ENCODE measurements around the gene KLLN. TPM values are rescaled to one million over a fixed set of nuclear protein-coding genes. Genes with fewer than 3 reads are reported as not detected.

The KLLN gene
- total RNA-seq, 3 donors from 2014 or later (not counting 1 experiment from before 2014, with no cell fraction given): 0.68 to 0.73 (median 0.70) TPM

- DNase-seq (no peak), ATAC-seq (no peak)
- Mint-ChIP-seq H3K4me3 (no peak overlapping the region), H3K27ac (no peak overlapping the region), H3K27me3 (ENCODE audit: low read depth in 2 of 2) (no peaks in the 10 kb centered on the region), H3K4me1 (no peaks in the 10 kb centered on the region), H3K36me3 (no peaks in the 10 kb centered on the region), H3K9me3 (no peaks in the 10 kb centered on the region)
- no peak overlapping the region for H3K4me3 ChIP-seq (ENCODE audit: low read length)
- H3K27me3 ChIP-seq (ENCODE audit: control insufficient read depth, insufficient read depth, low read length): no peaks in the 10 kb centered on the region
- intact Hi-C loops (cut with micrococcal nuclease): no loop called here
- H3K36me3 ChIP-seq (ENCODE audit: control insufficient read depth, insufficient read depth, low read length): no peaks in the 10 kb centered on the region
- H3K9me3 ChIP-seq (ENCODE audit: control insufficient read depth, insufficient read depth, low read length): no peaks in the 10 kb centered on the region
- TF ChIP-seq CTCF (IDR thresholded peaks at IDR 0.05): no peak
- no peaks in the 10 kb centered on the region for H3K4me1 ChIP-seq (ENCODE audit: control insufficient read depth, insufficient read depth, low read length)
- no peak overlapping the region for H3K27ac ChIP-seq (ENCODE audit: low read length)
Measured at GRCh38 chr10:87842776-87843497, 20.4 kb downstream of the KLLN start.

GRCh38 chr10:87842220-87842641 lies 21.1 kb downstream of the KLLN start:
- Mint-ChIP-seq H3K4me3 (no peak overlapping the region), H3K9me3 (no peaks in the 10 kb centered on the region), H3K36me3 (no peaks in the 10 kb centered on the region), H3K4me1 (no peaks in the 10 kb centered on the region), H3K27ac (no peak overlapping the region), H3K27me3 (ENCODE audit: low read depth in 2 of 2) (peaks cover 0 to 4% of the 10 kb centered on the region in 2 donors)
- Histone ChIP-seq H3K4me3 (ENCODE audit: low read length) (no peak overlapping the region), H3K27ac (ENCODE audit: low read length) (no peak overlapping the region), H3K4me1 (ENCODE audit: control insufficient read depth, insufficient read depth, low read length) (no peaks in the 10 kb centered on the region), H3K36me3 (ENCODE audit: control insufficient read depth, insufficient read depth, low read length) (no peaks in the 10 kb centered on the region), H3K27me3 (ENCODE audit: control insufficient read depth, insufficient read depth, low read length) (no peaks in the 10 kb centered on the region), H3K9me3 (ENCODE audit: control insufficient read depth, insufficient read depth, low read length) (no peaks in the 10 kb centered on the region)
- no peak for ATAC-seq
- intact Hi-C loops (cut with micrococcal nuclease): no loop called here
- DNase-seq: no peak
- 100% methylated on average over 1 of the region's 1 CpG for WGBS (ENCODE audit: insufficient coverage)
- TF ChIP-seq CTCF (IDR thresholded peaks at IDR 0.05): no peak

GRCh38 chr10:87841186-87841585 lies 22.1 kb downstream of the KLLN start:
- Histone ChIP-seq H3K27ac (ENCODE audit: low read length) (no peak overlapping the region), H3K9me3 (ENCODE audit: control insufficient read depth, insufficient read depth, low read length) (no peaks in the 10 kb centered on the region), H3K27me3 (ENCODE audit: control insufficient read depth, insufficient read depth, low read length) (no peaks in the 10 kb centered on the region), H3K4me1 (ENCODE audit: control insufficient read depth, insufficient read depth, low read length) (no peaks in the 10 kb centered on the region), H3K36me3 (ENCODE audit: control insufficient read depth, insufficient read depth, low read length) (no peaks in the 10 kb centered on the region), H3K4me3 (ENCODE audit: low read length) (no peak overlapping the region)
- 94% methylated on average over 2 of the region's 3 CpGs for WGBS (ENCODE audit: insufficient coverage)
- intact Hi-C loops (cut with micrococcal nuclease): no loop called here
- H3K4me3 Mint-ChIP-seq: no peak overlapping the region
- TF ChIP-seq CTCF (IDR thresholded peaks at IDR 0.05): no peak
- H3K27me3 Mint-ChIP-seq (ENCODE audit: low read depth in 2 of 2): peaks cover 3 to 10% of the 10 kb centered on the region in 2 donors
- H3K36me3 Mint-ChIP-seq: no peaks in the 10 kb centered on the region
- no peak for ATAC-seq
- no peak overlapping the region for H3K27ac Mint-ChIP-seq
- H3K9me3 Mint-ChIP-seq: no peaks in the 10 kb centered on the region
- DNase-seq: no peak
- H3K4me1 Mint-ChIP-seq: no peaks in the 10 kb centered on the region

GRCh38 chr10:87838650-87839049 lies 24.7 kb downstream of the KLLN start:
- DNase-seq: no peak
- Histone ChIP-seq H3K9me3 (ENCODE audit: control insufficient read depth, insufficient read depth, low read length) (no peaks in the 10 kb centered on the region), H3K4me1 (ENCODE audit: control insufficient read depth, insufficient read depth, low read length) (no peaks in the 10 kb centered on the region), H3K27ac (ENCODE audit: low read length) (no peak overlapping the region), H3K36me3 (ENCODE audit: control insufficient read depth, insufficient read depth, low read length) (no peaks in the 10 kb centered on the region), H3K27me3 (ENCODE audit: control insufficient read depth, insufficient read depth, low read length) (no peaks in the 10 kb centered on the region), H3K4me3 (ENCODE audit: low read length) (no peak overlapping the region)
- ATAC-seq: no peak
- no peaks in the 10 kb centered on the region for H3K9me3 Mint-ChIP-seq
- no peak overlapping the region for H3K4me3 Mint-ChIP-seq
- intact Hi-C loops (cut with micrococcal nuclease): no loop called here
- H3K27me3 Mint-ChIP-seq (ENCODE audit: low read depth in 2 of 2): peaks cover 3 to 21% of the 10 kb centered on the region in 2 donors
- H3K4me1 Mint-ChIP-seq: no peaks in the 10 kb centered on the region
- no peak for TF ChIP-seq CTCF (IDR thresholded peaks at IDR 0.05)
- no peak overlapping the region for H3K27ac Mint-ChIP-seq
- no peaks in the 10 kb centered on the region for H3K36me3 Mint-ChIP-seq
- 86% methylated on average over 2 of the region's 2 CpGs for WGBS (ENCODE audit: insufficient coverage)

Data from natural killer cell (primary cell).